ENCODE measurements around the gene LRRFIP1.

DNA sequence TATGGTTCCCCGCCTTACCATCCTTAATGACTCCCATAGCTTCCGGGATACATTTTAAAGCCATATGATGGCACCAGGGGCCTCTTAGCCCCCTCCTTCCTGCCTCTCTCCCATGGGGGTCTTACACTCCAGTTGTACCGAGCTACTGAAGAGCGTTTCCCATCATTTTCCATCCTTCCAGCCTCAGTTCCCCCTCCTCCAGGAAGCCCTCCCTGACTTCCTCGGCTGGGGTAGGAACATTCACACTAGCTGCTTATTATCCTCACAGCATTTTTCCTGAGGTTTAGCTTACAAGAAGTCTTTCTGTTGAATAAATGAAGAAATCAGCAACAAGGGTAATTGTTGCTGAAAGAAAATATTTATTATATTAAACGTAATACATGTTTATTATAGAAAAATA, 41.1 kb downstream of the LRRFIP1 start:
- TF ChIP-seq, protein P1, sequence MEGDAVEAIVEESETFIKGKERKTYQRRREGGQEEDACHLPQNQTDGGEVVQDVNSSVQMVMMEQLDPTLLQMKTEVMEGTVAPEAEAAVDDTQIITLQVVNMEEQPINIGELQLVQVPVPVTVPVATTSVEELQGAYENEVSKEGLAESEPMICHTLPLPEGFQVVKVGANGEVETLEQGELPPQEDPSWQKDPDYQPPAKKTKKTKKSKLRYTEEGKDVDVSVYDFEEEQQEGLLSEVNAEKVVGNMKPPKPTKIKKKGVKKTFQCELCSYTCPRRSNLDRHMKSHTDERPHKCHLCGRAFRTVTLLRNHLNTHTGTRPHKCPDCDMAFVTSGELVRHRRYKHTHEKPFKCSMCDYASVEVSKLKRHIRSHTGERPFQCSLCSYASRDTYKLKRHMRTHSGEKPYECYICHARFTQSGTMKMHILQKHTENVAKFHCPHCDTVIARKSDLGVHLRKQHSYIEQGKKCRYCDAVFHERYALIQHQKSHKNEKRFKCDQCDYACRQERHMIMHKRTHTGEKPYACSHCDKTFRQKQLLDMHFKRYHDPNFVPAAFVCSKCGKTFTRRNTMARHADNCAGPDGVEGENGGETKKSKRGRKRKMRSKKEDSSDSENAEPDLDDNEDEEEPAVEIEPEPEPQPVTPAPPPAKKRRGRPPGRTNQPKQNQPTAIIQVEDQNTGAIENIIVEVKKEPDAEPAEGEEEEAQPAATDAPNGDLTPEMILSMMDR (IDR thresholded peaks at IDR 0.05), result no peak
- TF ChIP-seq POLR2A (IDR thresholded peaks at IDR 0.05), result no peak
